CD4-positive, alpha-beta T cell treated with Interleukin-21 for 1 hour (primary cell): ENCODE measurements around the gene CABP1.
A peak's percentile ranks its signal among the peaks of the same experiment; 100 is the strongest.
"Not testable (repeated sequence)": the region's sequence is repeated elsewhere in the genome, so short reads cannot be mapped to it uniquely, and the experiment has no call there.

Source experiments
- DNase-seq: peaks from one replicate; pipeline ENCODE4 v3.0.0-alpha.2; 2020

Gene CABP1

DNA sequence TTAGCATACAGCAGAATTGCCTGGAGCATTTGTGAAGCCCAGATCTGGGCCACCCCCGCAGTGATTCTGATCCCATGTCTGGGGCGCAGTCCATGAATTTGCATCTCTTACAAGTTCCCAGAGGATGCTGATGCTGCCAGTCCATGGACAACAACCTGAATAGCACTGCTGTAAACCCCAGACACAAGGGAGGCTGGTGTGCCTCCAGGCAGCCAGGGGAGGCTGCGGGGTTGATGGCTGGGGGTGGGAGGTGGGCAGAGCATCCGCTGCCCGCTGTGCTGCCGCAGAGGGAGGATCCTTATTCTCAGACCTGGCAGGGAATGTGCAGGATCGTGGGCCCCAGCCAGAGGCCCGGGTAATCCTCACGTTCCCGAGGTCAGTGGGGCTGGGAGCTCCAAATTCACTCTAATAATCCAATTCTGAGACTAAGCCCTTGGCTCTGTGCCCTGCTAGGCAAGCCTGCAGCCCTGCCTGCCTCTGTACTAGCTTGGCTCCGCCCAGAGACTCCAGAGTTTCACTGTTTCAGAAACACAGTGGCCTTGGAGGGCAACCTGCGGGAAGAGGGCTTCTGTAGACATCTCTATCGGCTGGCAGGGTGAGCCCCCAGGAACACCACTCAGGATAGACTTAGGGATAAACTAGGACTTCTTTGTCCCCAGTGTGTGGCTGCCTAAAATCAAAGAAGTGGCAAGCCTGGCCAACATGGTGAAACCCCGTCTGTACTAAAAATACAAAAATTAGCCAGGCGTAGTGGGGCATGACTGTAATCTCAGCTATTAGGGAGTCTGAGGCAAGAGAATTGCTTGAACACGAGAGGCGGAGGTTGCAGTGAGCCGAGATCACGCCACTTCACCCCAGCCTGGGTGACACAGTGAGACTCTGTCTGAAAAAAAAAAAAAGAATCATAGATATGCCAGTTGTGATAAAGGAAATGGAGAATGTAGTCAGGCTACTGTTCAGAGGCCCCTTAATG, 28.7 kb downstream of the CABP1 start:
- DNase-seq: no peak

DNA sequence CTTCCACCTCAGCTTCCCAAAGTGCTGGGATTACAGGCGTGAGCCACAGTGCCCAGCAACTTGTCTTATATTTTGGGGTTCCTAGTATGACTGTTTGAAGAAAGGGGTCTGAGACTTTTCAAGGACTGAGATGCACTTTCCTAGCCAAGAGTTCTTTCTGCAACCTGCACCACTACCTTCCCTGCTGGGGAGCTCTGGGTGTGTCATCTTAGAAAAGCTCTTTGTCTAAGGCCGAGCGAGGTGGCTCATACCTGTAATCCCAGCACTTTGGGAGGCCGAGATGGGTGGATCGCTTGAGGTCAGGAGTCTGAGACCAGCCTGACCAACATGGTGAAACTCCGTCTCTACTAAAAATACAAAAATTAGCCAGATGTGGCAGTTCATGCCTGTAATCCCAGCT, 29.8 kb downstream of the CABP1 start:
- DNase-seq: not testable (repeated sequence)

DNA sequence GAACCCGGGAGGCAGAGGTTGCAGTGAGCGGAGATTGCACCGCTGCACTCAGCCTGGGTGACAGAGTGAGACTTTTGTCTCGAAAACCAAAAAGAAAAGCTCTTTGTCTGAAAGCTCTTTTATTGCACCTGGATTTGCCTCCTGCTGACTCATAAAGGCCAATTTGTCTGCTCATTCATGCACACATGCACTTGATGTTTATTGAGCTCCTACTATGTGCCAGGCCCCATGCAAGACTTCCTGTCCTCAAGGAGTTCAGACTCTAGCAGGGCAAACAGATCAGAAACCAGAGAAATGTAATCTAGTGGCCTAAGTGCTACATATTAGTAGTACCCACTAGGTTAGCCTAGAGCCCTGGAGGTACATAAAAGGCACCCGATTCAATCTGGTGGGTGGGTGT, 30.2 kb downstream of the CABP1 start:
- no peak for DNase-seq

DNA sequence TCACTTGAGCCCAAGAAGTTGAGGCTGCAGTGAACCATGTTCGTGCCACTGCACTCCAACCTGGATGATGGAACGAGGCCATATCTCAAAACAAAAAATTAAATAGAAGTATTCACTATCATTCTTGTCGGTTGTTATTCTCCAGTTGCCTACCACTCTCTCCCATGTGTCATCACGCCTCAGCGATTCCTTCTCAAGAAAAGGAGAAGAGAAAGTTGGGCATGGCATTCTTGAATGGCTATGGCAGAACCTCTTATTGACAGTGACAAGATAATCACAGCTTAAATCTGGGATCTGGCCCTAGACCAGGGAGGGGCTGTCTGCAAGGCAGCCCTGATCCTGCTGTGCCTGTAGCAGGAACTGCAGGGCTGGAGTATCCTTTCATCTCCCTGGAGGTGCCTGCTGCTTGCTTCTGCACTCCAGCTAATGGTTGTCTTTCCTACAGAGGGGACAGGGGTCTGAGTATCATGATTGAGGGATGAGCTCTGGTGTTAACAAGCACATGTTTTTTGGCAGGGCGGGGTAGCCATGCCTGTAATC, 33.7 kb downstream of the CABP1 start:
- no peak for DNase-seq

DNA sequence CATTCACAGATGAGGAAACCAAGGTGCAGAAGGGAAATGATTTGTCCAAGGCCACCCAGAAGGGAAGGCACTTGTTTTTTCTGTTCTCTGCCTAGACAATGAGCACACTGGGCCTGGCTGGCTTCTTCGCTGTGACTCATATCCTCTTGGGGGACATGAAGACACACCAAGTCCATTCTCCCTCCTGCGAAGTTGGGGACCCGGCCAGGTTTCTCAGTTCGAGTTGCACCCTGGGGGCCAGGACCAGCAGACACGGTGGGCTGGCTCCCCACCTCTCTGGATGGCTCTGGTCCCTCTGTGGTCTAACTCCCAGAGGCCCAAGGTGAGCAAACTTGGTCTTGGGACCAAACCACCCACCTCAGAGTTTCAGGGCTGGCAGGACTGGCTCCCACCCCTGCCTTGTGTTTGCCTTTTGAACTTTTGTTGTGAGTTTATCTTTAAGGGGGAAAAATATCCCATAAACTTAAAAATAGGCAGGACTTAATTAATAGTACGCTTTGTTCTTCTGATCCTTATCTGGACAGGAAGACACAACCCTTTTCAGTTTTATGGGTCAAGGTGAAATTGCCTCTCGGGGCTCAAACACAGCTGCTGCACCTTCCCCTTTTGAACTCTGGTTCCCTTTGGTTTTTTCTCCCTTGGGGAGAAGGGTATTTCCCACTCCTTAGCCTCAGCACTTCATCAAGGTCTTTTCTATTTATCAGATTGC, 37.5 kb downstream of the CABP1 start:
- DNase-seq: no peak

DNA sequence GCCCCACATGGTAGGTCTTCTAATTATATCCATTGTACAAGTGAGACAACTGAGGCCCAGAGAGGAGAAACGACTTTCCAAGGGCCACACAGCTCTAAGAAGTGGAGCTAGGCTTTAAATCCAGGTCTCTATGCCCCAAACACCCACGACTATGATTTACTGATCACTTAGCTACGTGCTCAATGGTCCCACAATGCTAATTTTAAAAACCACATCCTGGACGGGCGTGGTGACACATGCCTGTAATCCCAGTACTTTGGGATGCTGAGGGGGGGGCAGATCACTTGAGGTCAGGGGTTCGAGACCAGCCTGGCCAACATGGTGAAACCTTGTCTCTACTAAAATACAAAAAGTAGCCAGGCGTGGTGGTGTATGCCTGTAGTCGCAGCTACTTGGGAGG, 38.1 kb downstream of the CABP1 start:
- no peak for DNase-seq

DNA sequence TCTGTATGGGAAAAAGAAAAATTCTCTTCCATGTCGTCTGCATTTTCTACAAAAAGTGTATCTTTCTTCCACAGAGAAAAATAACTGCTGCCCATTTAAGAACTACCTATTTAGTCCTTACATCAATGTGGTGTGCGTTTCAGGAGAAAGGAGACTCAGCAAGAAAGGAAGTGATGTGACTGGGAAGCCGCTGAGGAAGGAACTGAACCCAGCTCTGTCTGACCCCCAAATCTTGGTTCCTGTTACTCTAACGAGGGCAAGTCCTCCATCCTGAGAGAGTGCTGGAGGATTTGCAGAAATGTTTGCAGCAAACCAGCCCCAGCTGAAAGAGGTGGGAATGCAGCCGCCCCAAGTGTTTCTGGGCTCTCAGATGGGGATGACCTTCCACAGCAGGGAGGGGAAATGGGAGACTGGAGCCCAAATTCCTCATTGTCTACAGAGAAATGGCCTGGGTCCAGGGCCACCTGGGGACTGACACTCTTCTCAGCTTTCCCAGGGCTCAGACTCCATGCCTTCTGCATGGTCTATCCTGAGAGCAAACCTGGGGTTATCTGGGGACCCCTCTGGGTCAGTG, 39.8 kb downstream of the CABP1 start:
- DNase-seq: no peak

DNA sequence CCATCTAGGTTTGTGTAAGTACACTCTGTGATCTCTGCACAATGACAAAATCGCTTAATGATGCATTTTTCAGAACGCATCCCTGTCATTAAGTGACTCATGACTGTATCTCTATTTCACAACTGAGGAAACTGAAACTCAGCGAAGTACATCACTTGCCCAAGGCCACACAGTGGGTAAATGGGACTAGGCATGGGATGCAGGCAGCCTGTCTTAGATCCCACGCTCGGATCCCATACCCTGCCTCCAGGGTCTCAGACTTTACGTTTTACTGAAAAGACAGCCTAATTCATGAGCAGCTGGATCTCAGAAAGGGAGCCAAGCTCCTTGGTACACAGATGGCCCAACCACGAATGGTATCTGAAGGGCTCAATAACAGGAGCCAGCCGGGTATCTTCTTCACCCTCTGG, 44.1 kb downstream of the CABP1 start:
- no peak for DNase-seq

DNA sequence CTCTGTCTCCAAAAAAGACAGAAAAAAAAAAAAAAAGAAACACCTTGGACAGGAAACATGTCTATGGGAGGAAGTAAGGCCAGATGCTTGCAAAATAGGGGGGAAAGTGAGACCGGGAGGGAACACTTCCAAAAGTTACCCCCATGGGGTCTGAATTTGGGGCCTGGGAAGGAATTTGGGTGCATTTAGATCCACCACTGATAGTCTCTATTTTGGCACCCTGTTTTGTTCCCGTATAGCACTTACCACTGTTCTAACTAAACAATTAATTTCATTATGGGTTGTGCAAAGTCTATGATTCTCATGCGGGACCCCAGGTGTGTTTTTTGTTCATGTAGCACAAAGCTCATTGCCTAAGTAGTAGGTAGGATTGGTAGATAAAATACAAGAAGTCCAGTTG, 45.1 kb downstream of the CABP1 start:
- no peak for DNase-seq

DNA sequence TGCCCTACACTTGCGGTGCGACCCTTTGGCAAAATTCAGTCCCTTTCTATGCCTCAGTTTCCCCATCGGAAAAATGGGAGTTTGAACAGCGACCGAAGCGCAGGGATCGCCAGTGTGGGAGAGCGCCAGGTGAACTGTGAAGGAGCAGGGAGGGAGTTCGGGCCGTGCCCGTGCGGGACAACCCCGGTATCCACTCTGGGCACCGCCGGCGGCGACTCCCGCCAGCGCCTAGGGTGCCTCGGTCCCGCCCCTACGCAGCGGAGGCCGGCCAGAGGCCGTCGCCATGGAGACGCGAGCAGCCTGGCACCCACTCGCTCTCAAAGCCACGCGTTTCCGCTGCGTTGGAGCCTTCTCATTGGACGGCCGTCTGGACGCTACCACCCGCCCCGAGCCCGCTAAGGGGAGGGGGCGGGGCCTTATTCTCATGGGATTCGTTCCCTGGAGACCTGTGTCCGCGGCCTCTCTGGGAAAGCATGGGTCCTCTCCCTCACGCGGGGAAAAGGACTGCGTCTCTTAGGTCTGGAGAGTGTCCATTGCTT, 45.8 kb downstream of the CABP1 start:
- peak; percentile 97 for DNase-seq

DNA sequence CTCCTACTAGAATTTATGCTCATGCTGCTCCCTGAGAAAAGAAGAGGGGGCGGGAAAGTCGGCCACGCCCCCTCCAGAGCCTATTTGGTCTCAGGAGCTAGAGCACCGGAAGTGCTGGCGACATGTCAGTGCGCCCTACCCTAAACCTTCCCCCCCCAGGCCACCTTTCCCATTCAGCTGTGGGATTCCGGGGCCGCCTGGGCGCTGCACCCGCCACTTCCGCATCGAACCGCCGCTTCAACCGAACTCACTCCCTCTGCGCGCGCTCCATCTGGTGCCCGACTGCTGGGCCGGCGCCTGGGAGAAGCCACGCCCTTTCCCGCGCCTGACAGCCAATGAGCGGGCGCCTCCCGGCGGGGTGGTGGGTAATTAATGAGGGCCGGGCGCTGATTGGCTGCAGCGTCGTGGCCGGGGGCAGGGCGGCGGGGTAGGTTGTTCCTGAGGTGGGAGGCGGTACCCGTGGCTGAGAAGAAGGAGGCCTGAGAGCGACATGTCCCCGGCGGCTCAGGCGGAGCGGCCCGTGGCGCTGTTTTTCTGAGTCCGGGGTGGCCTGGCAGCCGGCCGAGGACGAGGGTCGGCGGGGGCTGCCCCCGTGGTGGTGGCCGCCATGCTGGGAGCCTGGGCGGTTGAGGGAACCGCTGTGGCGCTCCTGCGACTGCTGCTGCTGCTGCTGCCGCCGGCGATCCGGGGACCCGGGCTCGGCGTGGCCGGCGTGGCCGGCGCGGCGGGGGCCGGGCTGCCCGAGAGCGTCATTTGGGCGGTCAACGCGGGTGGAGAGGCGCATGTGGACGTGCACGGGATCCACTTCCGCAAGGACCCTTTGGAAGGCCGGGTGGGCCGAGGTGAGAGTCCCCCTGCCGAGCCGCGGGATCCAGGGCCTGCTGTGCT, 46.5 kb downstream of the CABP1 start, which contains the start of gene MLEC:
TSS of gene MLEC (plus strand) at position 460 of the 888 bp plus-strand sequence. CDS start at position 608, 148 bp downstream.
- peak; percentile 99 for DNase-seq

DNA sequence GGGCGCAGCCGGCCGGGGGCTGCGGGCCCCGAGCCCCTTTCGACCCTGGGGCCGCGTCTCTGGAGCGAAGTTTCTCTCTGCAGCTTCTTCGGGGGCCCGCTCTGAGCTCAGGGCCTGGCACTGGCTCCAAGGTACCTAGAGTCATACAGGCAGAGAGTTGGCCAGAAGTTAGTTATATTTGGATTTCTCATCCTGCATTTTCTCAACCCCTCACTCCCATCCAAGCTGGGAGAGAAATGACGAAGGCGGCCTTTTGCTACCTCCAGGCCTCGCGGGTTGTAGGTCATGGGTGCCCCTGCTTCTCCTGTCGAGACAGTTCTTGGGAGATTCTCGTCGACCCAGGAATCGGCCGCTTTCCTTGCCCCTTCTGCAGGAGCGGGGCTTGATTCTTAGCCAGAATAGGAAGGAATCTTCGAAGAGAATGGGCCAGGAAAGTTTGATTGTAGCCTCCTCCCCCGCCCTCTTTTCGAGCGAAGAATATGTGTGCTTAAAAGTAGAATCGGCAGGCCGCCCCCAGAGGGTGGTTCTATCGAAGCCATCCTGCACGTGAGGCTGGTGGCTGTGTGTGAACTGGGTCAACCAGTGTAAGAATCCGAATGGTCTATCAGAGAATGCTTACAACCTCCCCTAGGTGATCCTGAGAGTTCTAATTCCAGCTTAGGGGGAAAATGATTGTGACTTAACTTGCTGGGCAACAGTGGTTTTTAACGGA, 47.3 kb downstream of the CABP1 start:
- peak; percentile 28 for DNase-seq

DNA sequence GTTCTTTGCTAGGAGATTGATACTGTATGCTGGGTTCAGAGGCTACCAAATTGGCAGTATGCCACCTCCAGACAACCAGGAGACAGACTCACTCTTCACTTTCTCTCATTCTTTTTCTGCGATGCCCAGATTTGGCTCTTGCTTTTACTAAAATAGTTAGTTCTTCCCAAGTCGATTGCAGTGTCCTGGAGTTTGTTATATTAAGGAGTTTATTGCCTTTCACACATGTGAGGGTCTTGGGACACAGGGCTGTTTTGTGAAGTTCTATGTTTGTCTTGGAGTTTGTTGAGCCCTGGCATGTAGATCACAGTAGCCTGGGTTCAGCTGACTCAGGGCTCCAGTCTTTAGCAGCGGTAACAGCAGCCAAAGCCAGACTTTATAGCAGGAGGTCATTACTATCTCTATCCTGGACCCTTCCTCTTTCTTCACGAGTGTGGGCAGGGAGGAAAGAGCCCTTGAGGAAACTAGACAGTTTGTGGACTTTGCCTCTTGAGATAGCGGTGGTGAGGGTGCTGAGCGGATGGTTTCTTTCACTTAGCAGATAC, 48.2 kb downstream of the CABP1 start:
- DNase-seq: no peak

DNA sequence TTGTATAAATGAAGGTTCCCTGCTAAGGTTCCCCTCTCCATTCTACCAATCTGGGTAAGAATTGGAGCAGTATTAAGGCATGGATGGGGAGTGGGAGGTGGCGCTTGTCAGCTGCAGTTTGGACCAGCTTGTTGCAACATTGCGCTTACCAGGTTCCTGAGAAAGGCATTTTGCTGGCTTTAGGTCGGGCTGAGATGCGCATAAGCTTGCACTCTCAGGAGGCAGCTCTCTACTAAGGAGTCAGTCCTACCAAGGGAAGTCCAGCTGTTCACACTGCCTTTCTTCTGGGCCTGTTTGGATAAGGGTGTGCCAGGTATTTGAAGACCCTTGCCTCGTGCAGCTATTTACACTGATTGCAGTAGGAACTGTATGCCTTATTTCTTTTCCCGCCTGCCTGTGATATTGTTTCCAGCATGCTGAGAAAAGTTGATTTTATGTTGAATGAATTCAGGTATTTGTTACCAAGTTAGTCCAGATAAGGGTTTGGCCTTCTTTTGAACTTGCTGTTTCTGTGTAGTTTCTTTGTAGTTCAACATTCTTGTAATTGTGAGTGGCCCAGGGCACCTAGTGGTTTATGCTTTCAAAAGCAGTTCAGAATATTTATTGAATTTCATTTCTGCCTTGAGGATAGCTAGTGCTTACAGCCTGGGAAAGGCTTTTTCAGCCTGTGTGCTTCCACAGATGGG, 49.1 kb downstream of the CABP1 start:
- no peak for DNase-seq

DNA sequence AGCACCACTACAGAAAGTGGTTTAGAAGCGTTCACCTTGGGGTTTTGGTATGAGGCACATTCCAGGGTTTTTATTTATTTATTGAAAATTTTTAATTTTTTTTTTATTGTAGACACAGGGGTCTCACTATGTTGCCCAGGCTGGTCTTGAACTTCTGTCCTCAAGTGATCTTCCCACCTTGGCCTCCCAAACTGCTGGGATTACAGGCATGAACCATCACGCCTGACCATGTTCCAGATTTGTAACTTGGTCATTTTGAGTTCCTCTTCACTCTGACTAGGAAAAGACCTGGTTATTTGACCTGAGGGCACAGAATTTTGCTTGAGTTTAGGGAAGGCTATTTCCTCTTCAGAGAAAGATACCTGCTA, 49.6 kb downstream of the CABP1 start:
- DNase-seq: no peak

DNA sequence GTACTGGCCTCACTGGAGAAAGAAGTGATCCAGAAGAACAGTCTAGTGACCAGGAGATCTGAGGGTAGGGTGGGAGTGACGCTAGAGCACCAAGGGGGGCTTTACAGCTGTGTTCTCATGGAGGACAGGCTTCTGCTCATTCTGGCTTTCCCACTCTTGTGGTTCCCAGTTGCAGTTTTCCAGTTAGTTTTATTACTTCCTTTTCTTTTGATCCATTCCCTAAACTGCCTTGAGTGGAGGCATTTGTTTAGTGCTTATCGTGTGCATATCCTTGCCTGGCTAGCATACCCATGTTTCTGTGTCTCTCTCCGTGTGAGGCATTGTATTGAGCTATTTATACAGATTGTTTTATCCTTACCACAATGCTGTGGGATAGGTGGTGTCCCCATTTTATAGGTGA, 50.6 kb downstream of the CABP1 start:
- no peak for DNase-seq

DNA sequence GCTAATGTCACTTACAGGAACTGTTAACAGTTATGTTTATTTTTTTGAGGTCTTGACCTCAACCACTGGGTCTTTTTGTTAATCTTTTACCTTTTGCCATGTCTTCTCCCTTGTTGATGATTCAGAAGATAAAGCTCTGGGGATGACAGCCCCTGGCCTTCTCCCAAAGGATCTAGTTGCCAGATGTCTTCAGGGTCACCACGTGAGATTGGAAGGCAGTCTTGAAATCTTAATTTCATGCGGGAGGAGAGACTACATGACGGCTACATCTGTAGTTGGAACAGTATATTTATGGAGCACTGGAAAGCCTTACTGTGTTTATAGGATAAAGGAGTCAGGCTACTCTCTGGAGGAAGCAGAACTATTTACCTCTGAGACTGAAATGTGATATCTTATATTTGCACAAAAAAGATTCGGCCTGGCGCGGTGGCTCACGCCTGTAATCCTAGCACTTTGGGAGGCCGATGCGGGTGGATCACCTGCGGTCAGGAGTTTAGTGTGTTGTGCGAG, 52.2 kb downstream of the CABP1 start:
- DNase-seq: no peak

DNA sequence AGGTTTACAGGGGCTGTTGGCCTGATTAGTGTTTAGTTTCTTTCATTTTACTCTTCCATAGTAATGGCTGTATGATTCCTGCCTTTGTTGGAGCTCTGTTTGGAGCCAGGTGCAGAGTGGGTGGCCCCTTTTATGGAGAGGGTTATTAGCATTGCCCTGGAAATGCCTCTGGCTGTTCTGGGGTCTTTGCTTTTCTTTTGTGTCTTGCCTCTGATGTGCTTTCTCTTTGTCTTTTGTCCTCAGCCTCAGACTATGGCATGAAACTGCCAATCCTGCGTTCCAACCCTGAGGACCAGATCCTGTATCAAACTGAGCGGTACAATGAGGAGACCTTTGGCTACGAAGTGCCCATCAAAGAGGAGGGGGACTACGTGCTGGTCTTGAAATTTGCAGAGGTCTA, 53.4 kb downstream of the CABP1 start:
- no peak for DNase-seq

DNA sequence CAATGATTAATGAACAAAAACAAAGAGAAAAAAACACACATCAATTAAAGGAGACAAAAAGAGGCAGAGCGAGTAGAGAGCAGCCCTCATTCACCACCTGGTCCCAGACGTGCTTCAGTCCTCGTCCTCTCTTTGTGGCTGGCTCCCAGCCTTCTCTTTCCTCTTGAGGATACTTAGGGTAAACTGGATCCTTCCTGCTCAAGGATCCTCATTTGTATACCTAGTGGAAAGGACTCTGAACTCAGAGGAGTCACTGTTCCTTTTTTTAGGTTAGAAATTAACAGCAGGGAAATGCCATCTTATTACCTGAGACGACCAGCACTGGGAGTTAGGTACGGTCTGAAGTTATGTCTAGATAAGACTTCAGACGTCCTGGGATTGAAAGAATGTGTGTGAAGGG, 56.2 kb downstream of the CABP1 start:
- DNase-seq: no peak

DNA sequence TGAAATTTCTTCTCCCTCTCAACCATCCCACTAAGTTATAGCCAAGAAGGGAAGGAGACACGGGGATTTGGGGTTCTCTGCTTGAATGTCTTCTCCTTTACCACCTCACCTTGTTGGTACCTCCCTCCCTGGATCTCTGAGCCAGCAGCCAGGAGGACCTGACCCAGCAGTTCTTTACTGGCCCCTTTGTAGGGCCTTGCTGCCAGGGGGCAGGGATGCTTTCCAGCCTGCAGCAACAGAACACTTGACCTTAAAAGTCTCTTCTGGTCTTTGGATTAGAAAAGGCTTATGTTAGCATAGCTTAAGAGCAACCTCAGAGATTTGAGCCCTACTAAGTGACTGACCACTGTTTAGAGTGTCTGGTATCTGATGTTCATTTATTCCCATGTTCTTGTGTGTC, 56.9 kb downstream of the CABP1 start:
- no peak for DNase-seq
